A673 (cell line): Measurements from ENCODE around the gene PRPF6. TPM values are rescaled to one million over a fixed set of nuclear protein-coding genes. Genes with fewer than 3 reads are reported as not detected.

ENCODE experiments used
- BruUV-seq: library from RNA; stranded (reverse); fragments of 400-500 nt; replicated peaks from 2 replicates; lab custom pipeline; 2021; lab: Mats Ljungman, UMichigan
- CTCF ChIA-PET: fragments of 300-600 bp; sonication (Branson Sonifier 250); formaldehyde crosslinking; loops from one replicate; lab custom pipeline; 2022; ENCODE audit warnings: antibody characterized with exemption; lab: Charles Lee
- POLR2A ChIA-PET: fragments of 300-600 bp; sonication (Branson Sonifier 250); formaldehyde crosslinking; loops from one replicate; lab custom pipeline; 2022; ENCODE audit warnings: antibody characterized with exemption; ENCODE audit not compliant: low non-redundant PET; lab: Charles Lee
- DNase-seq: peaks from one replicate; pipeline ENCODE4 v3.0.0-alpha.2; 2015; ENCODE audit warnings: low spot score
- H3K27ac ChIP-seq: fragments of 200-600 bp; sonication (generic); 2 replicates; pipeline ENCODE4 v1.5.1; 2016; ENCODE audit warnings: mixed run types, low read depth, mild to moderate bottlenecking, mixed read lengths, antibody characterized with exemption, low read length; ENCODE audit not compliant: poor library complexity, severe bottlenecking
- H3K27me3 ChIP-seq: fragments of 200-600 bp; sonication (generic); replicated peaks from 2 replicates; pipeline ENCODE4 v1.6.1; 2017; ENCODE audit warnings: mixed run types, low read depth, mild to moderate bottlenecking, mixed read lengths, antibody characterized with exemption, low read length; ENCODE audit not compliant: insufficient read depth, poor library complexity
- H3K36me3 ChIP-seq: fragments of 200-600 bp; sonication (generic); 2 replicates; pipeline ENCODE4 v1.6.1; 2016; ENCODE audit warnings: mixed run types, mild to moderate bottlenecking, mixed read lengths, antibody characterized with exemption, low read length; ENCODE audit not compliant: insufficient read depth, poor library complexity, severe bottlenecking
- H3K4me1 ChIP-seq: fragments of 200-600 bp; sonication (generic); 2 replicates; pipeline ENCODE4 v1.6.1; 2017; ENCODE audit warnings: mixed run types, mild to moderate bottlenecking, mixed read lengths, antibody characterized with exemption, low read length; ENCODE audit not compliant: insufficient read depth, poor library complexity, severe bottlenecking
- H3K4me3 ChIP-seq: fragments of 200-600 bp; sonication (generic); 2 replicates; pipeline ENCODE4 v1.5.1; 2016; ENCODE audit warnings: low read depth, mixed run types, mild to moderate bottlenecking, mixed read lengths, low read length; ENCODE audit not compliant: poor library complexity, severe bottlenecking
- H3K9me3 ChIP-seq: fragments of 200-600 bp; sonication (generic); 2 replicates; pipeline ENCODE4 v1.6.1; 2016; ENCODE audit warnings: mixed run types, low read depth, mild to moderate bottlenecking, mixed read lengths, antibody characterized with exemption, low read length; ENCODE audit not compliant: poor library complexity, severe bottlenecking
- EZH2 ChIP-seq: fragments of 200-600 bp; sonication (generic); IDR thresholded peaks from 2 replicates; pipeline ENCODE4 v1.6.1; 2017; ENCODE audit warnings: borderline replicate concordance, low read depth, mild to moderate bottlenecking, mixed read lengths, antibody characterized with exemption, low read length; ENCODE audit not compliant: poor library complexity, severe bottlenecking
- intact Hi-C: fragments of 100-400 bp; cut with micrococcal nuclease; formaldehyde crosslinking; loops from one replicate; pipeline ENCODE4 v1.10.0; 2022; ENCODE audit not compliant: unreplicated experiment
- total RNA-seq: library from RNA; stranded (reverse); gene quantifications from 2 replicates; pipeline ENCODE4 v1.2.3, GENCODE V29; 2021
- TF ChIP-seq, protein P1 (sequence below): fragments of 300-800, 200-600 bp; sonication (generic); conservative IDR thresholded peaks from 2 replicates; pipeline ENCODE4 v1.5.1; 2017; ENCODE audit warnings: low read depth, mild to moderate bottlenecking, antibody characterized with exemption, low read length, moderate library complexity, mixed read lengths

PRPF6 gene
- total RNA-seq, 1 experiment from 2014 or later = 86.3 TPM

DNA sequence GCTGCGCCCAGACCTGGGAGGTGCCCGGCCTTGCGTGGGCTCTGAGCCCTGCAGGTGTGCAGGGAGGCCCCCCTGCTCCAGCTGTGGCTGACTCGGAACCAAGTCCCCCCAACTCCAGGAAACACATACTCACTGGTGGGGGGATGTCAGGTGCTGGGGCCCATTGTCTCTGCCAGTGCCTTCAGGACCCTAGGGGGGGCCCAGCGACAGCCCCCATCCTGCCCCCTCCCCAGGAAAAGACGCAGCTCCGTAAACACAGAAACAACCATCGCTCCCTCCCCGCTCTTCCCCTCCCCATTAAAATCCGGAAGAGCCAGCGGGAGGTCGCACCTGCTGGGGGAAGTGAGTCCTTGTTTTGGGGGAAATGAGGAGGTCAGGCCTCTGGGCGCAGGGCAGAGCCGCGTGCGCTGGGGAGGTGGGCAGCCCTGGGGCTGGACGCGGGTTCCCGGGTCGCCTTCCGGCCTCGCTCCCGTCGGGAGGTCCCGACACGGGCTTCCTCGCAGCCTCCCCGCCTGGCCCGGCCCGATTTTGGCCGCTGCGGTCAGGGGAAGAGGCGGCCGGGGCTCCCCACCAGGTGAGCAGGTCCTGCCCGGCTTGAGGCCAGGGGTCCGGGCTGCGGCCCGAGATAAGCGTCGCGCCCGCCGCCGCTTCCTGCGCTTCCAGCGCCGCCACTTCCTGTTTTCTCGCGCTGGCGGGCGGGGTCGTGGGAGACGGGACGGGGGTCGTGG is 61.3 kb downstream of the PRPF6 start:
- ChIA-PET POLR2A (no interaction called here), CTCF (interaction anchor here (0.6 kb wide), 1 partner anchor 40 kb away, joined by 5 read pairs; no protein-coding TSS in a partner anchor)
- H3K27me3 ChIP-seq = peaks cover 50% of the 10 kb centered on the region

DNA sequence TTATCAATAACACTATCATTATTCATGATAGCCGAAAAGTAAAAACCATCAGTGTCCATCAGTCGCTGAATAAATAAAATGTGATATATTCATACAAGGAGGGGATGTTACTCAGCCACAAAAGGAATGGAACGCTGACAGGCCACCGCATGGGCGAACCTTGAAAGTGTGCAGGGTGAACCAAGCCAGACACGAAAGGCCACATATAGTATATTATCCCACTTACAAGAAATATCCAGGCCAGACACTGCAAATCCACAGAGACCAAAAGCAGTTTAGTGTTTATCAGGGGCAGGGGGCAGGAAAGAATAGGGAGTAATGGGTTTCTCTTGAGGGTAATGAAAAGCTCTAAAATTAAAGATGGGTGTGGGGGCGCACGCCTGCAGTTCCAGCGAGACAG is 62.8 kb downstream of the PRPF6 start:
- H3K4me1 ChIP-seq = peaks cover 17% of the 10 kb centered on the region
- ChIA-PET POLR2A (interaction anchor here (0.6 kb wide), 1 partner anchor 80 kb away, joined by 17 read pairs; no protein-coding TSS in a partner anchor), CTCF (interaction anchor here (0.6 kb wide), 1 partner anchor 188 kb away, joined by 3 read pairs; no protein-coding TSS in a partner anchor)
- peaks cover 45% of the 10 kb centered on the region for H3K27me3 ChIP-seq
- no peak for DNase-seq
- H3K36me3 ChIP-seq = no peaks in the 10 kb centered on the region
- intact Hi-C loops = no loop called here
- H3K4me3 ChIP-seq = no peak overlapping the region
- no peaks in the 10 kb centered on the region for H3K9me3 ChIP-seq
- H3K27ac ChIP-seq = no peak overlapping the region
- no TSS peak for BruUV-seq
- TF ChIP-seq EZH2 = no peak
- TF ChIP-seq, protein P1, sequence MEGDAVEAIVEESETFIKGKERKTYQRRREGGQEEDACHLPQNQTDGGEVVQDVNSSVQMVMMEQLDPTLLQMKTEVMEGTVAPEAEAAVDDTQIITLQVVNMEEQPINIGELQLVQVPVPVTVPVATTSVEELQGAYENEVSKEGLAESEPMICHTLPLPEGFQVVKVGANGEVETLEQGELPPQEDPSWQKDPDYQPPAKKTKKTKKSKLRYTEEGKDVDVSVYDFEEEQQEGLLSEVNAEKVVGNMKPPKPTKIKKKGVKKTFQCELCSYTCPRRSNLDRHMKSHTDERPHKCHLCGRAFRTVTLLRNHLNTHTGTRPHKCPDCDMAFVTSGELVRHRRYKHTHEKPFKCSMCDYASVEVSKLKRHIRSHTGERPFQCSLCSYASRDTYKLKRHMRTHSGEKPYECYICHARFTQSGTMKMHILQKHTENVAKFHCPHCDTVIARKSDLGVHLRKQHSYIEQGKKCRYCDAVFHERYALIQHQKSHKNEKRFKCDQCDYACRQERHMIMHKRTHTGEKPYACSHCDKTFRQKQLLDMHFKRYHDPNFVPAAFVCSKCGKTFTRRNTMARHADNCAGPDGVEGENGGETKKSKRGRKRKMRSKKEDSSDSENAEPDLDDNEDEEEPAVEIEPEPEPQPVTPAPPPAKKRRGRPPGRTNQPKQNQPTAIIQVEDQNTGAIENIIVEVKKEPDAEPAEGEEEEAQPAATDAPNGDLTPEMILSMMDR = no peak

More for the DNA sequence above, 61.3 kb downstream of the PRPF6 start:
- Histone ChIP-seq H3K9me3 (no peaks in the 10 kb centered on the region), H3K4me3 (peak overlapping the region; percentile 42), H3K36me3 (no peaks in the 10 kb centered on the region), H3K27ac (no peak overlapping the region), H3K4me1 (peaks cover 25% of the 10 kb centered on the region)
- DNase-seq = no peak
- BruUV-seq = no TSS peak
- intact Hi-C loops = no loop called here
- TF ChIP-seq EZH2 = no peak
- TF ChIP-seq, protein P1 = no peak

DNA sequence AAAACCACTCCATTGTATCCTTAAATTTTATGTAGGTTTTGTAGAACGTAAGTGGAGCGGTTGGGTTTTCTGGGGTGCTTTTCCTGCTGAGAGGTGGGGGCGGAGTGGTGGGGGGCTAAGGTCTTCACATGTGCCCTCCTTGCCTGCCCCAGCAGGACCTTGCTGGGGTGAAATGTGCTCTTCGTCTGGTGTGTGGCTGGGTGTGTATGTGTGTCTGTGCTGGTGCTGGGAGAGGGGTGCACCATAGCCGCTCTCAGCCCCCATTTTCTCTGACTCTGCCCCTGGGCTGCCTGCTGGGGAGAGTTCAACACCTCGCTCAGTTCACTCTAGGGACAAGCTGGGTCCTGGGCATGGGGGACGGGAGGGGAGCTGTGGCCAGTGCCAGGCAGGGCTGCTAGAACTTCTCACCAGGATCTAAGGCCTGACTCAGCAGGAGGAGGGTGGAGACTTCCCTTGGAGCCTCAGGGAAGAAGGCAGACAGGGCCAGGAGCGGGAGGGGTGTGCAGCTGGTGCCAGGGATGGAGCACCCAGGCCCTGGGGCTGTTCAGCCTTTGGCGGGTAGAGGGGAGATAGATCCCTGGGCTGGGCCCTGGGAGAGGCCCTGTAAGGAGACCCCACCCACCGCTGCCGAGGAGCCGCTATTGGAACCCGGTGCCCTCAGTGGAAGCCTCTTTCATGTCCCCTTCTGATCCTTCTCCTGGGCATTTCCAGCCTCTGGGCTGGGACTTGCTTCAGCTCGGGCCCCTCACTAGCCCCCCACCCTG is 63.7 kb downstream of the PRPF6 start:
- peak; percentile 61 for DNase-seq
- intact Hi-C loops = no loop called here
- Histone ChIP-seq H3K27ac (no peak overlapping the region), H3K4me3 (no peak overlapping the region), H3K27me3 (peaks cover 37% of the 10 kb centered on the region), H3K4me1 (peaks cover 17% of the 10 kb centered on the region), H3K9me3 (no peaks in the 10 kb centered on the region), H3K36me3 (no peaks in the 10 kb centered on the region)
- CTCF ChIA-PET = no interaction called here
- POLR2A ChIA-PET = no interaction called here
- BruUV-seq = no TSS peak
- no peak for TF ChIP-seq EZH2
- TF ChIP-seq, protein P1 = no peak
